OCI-LY3 (cell line): ENCODE results near the gene THY1.

Experiments
- EZH2phosphoT487 ChIP-seq: fragments of 200-600 bp; shearing (Covaris generic); IDR thresholded peaks from 2 replicates; pipeline ENCODE4 v1.6.1; 2018; ENCODE audit warnings: antibody characterized with exemption, mixed run types, low read depth
- TF ChIP-seq, protein P1 (sequence below): fragments of 200-600, 300-600 bp; sonication (generic); IDR thresholded peaks from 2 replicates; pipeline ENCODE4 v1.5.1; 2014; ENCODE audit warnings: antibody characterized with exemption, low read length, low read depth

DNA sequence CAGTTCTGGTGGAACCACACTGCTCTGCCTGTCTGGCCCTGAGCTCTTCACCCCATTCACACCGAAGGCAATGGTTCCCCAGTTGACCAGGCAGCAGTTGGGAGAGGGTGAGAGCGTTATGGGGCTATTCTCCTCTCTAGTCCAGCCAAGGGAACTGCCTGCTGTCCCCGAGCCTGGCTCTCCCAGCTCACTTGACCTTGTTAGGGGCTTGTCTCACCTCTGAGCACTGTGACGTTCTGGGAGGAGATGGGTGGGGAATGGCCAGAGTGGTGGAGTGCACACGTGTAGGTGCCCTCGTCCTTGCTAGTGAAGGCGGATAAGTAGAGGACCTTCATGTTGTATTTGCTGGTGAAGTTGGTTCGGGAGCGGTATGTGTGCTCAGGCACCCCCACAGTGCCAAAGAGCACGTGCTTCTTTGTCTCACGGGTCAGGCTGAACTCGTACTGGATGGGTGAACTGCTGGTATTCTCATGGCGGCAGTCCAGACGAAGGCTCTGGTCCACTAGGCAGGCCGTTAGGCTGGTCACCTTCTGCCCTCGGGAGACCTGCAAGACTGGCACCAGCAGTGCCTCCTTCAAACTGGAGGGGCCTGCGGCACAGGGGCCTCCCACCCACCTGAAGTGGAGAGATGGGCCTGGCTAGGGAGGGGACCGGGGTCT lies 3.0 kb downstream of the THY1 start:
- TF ChIP-seq, protein P1, sequence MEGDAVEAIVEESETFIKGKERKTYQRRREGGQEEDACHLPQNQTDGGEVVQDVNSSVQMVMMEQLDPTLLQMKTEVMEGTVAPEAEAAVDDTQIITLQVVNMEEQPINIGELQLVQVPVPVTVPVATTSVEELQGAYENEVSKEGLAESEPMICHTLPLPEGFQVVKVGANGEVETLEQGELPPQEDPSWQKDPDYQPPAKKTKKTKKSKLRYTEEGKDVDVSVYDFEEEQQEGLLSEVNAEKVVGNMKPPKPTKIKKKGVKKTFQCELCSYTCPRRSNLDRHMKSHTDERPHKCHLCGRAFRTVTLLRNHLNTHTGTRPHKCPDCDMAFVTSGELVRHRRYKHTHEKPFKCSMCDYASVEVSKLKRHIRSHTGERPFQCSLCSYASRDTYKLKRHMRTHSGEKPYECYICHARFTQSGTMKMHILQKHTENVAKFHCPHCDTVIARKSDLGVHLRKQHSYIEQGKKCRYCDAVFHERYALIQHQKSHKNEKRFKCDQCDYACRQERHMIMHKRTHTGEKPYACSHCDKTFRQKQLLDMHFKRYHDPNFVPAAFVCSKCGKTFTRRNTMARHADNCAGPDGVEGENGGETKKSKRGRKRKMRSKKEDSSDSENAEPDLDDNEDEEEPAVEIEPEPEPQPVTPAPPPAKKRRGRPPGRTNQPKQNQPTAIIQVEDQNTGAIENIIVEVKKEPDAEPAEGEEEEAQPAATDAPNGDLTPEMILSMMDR: no peak
- no peak for TF ChIP-seq EZH2phosphoT487
